Trophoblast cell (in vitro differentiated cells and primary cell): Measurements from ENCODE around the gene SOS1.
"Not testable (repeated sequence)": the region's sequence is repeated elsewhere in the genome, so short reads cannot be mapped to it uniquely, and the experiment has no call there.

Experiments used
- DNase-seq, 2 donors: peaks; one replicate each; pipeline ENCODE4 v3.0.0-alpha.2; 2016
- H2AFZ ChIP-seq: 2 replicates; pipeline ENCODE4 v1.6.1; 2013; ENCODE audit warnings: low read length, moderate library complexity, mild to moderate bottlenecking; ENCODE audit not compliant: insufficient read depth, poor library complexity
- H2AK5ac ChIP-seq: 2 replicates; pipeline ENCODE4 v1.6.1; 2013; ENCODE audit warnings: mild to moderate bottlenecking, low read length
- H2BK120ac ChIP-seq: 2 replicates; pipeline ENCODE4 v1.6.1; 2013; ENCODE audit warnings: low read length, mild to moderate bottlenecking, moderate library complexity; ENCODE audit not compliant: insufficient read depth, poor library complexity
- H2BK12ac ChIP-seq: 2 replicates; pipeline ENCODE4 v1.6.1; 2013; ENCODE audit warnings: mild to moderate bottlenecking, low read length, moderate library complexity
- H2BK5ac ChIP-seq: 2 replicates; pipeline ENCODE4 v1.6.1; 2013; ENCODE audit warnings: low read length, low read depth, moderate library complexity, mild to moderate bottlenecking; ENCODE audit not compliant: poor library complexity
- H3K14ac ChIP-seq: 2 replicates; pipeline ENCODE4 v1.6.1; 2013; ENCODE audit warnings: mild to moderate bottlenecking, low read length
- H3K18ac ChIP-seq: 2 replicates; pipeline ENCODE4 v1.6.1; 2013; ENCODE audit warnings: mild to moderate bottlenecking, low read length
- H3K23ac ChIP-seq: 2 replicates; pipeline ENCODE4 v1.6.1; 2013; ENCODE audit warnings: low read length
- H3K27ac ChIP-seq: 2 replicates; pipeline ENCODE4 v1.5.1; 2013; ENCODE audit warnings: low read depth, mild to moderate bottlenecking, inconsistent platforms, low read length, moderate library complexity
- H3K27me3 ChIP-seq: 2 replicates; pipeline ENCODE4 v1.6.1; 2013; ENCODE audit warnings: inconsistent platforms, mild to moderate bottlenecking, low read length, moderate library complexity; ENCODE audit not compliant: insufficient read depth
- H3K36me3 ChIP-seq, 2 experiments: 1 replicate in 1 of 2; 2 replicates in 1 of 2; pipeline ENCODE4 v1.6.1; 2013; ENCODE audit warnings: low read length in 2 of 2, mild to moderate bottlenecking in 2 of 2, moderate library complexity in 1 of 2; ENCODE audit not compliant: insufficient read depth in 2 of 2, control insufficient read depth in 1 of 2
- H3K4ac ChIP-seq: 2 replicates; pipeline ENCODE4 v1.6.1; 2013; ENCODE audit warnings: low read depth, mild to moderate bottlenecking, low read length, moderate library complexity
- H3K4me1 ChIP-seq, 2 experiments: 1 replicate in 1 of 2; 2 replicates in 1 of 2; pipeline ENCODE4 v1.6.1; 2013; ENCODE audit warnings: low read length in 2 of 2, mild to moderate bottlenecking in 2 of 2, moderate library complexity in 1 of 2; ENCODE audit not compliant: insufficient read depth in 2 of 2, control insufficient read depth in 1 of 2
- H3K4me2 ChIP-seq: 2 replicates; pipeline ENCODE4 v1.6.1; 2013; ENCODE audit warnings: inconsistent platforms, mild to moderate bottlenecking, low read length, moderate library complexity
- H3K4me3 ChIP-seq: 2 replicates; pipeline ENCODE4 v1.5.1; 2013; ENCODE audit warnings: mild to moderate bottlenecking, low read depth, low read length, inconsistent platforms
- H3K79me1 ChIP-seq: one replicate; pipeline ENCODE4 v1.6.1; 2013; ENCODE audit warnings: low read length
- H3K79me2 ChIP-seq: 2 replicates; pipeline ENCODE4 v1.6.1; 2013; ENCODE audit warnings: low read length, mild to moderate bottlenecking; ENCODE audit not compliant: control insufficient read depth, insufficient read depth, poor library complexity
- H3K9ac ChIP-seq: 2 replicates; pipeline ENCODE4 v1.6.1; 2013; ENCODE audit warnings: mild to moderate bottlenecking, low read length
- H3K9me3 ChIP-seq: 2 replicates; pipeline ENCODE4 v1.6.1; 2013; ENCODE audit warnings: low read depth, mild to moderate bottlenecking, control low read depth, inconsistent platforms, low read length; ENCODE audit not compliant: insufficient read depth
- H4K12ac ChIP-seq: 2 replicates; pipeline ENCODE4 v1.6.1; 2013; ENCODE audit warnings: low read depth, mild to moderate bottlenecking, low read length, moderate library complexity
- H4K8ac ChIP-seq: 2 replicates; pipeline ENCODE4 v1.6.1; 2013; ENCODE audit warnings: low read depth, mild to moderate bottlenecking, low read length, moderate library complexity
- H4K91ac ChIP-seq: one replicate; pipeline ENCODE4 v1.6.1; 2013; ENCODE audit warnings: low read depth, mild to moderate bottlenecking, low read length, moderate library complexity
- WGBS: extraction: QIAGEN DNeasy Blood & Tissue Kit; methylation state at CpG from one replicate; pipeline ENCODE4 v1.1.7; 2013; ENCODE audit warnings: missing lambda C conversion rate; ENCODE audit not compliant: insufficient read length, insufficient coverage; ENCODE audit errors: extremely low coverage; 5-methylcytosine and 5-hydroxymethylcytosine counted together

The SOS1 gene

GRCh38 chr2:39058101-39058500 is 62.8 kb downstream of the SOS1 start:
- no peaks in the 10 kb centered on the region for H3K9me3 ChIP-seq
- DNase-seq: no peak
- H3K9ac ChIP-seq: no peak overlapping the region
- no peak overlapping the region for H2AK5ac ChIP-seq
- H3K79me1 ChIP-seq: no peaks in the 10 kb centered on the region
- H3K4ac ChIP-seq: no peak overlapping the region
- H2BK5ac ChIP-seq: no peak overlapping the region
- no peak overlapping the region for H2BK120ac ChIP-seq
- no peak overlapping the region for H4K12ac ChIP-seq
- no peaks in the 10 kb centered on the region for H3K27me3 ChIP-seq
- no peak overlapping the region for H4K8ac ChIP-seq
- H3K23ac ChIP-seq: no peak overlapping the region
- no peaks in the 10 kb centered on the region for H3K4me1 ChIP-seq
- H2AFZ ChIP-seq: no peak overlapping the region
- no peak overlapping the region for H2BK12ac ChIP-seq
- no peak overlapping the region for H4K91ac ChIP-seq
- H3K36me3 ChIP-seq: no peaks in the 10 kb centered on the region
- no peaks in the 10 kb centered on the region for H3K79me2 ChIP-seq
- no peak overlapping the region for H3K4me3 ChIP-seq
- no peak overlapping the region for H3K14ac ChIP-seq
- no peak overlapping the region for H3K4me2 ChIP-seq
- no CpG with 5 or more reads among the region's 3 CpGs for WGBS
- H3K27ac ChIP-seq: no peak overlapping the region
- H3K18ac ChIP-seq: no peak overlapping the region

DNA sequence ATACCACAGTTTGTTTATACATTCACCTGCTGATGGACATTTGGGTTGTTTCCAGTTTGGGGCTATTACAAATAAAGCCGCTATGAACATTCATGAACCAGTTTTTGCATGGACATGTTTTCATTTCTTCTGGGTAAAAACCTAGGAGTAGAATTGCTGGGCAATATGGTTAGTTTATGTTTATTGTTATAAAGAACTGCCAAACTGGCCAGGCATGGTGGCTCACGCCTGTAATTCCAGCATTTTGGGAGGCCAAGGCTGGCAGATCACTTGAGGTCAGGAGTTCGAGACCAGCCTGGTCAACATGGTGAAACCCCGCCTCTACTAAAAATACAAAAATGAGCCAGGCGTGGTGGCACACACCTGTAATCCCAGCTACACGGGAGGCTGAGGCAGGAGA is 68.2 kb downstream of the SOS1 start:
- H2BK12ac ChIP-seq, H3K27me3 ChIP-seq, H3K4ac ChIP-seq, H3K4me1 ChIP-seq, H3K9ac ChIP-seq, H3K4me2 ChIP-seq, DNase-seq, H3K4me3 ChIP-seq, H2BK120ac ChIP-seq, H3K36me3 ChIP-seq, H3K23ac ChIP-seq, H2AK5ac ChIP-seq, H3K18ac ChIP-seq, H2AFZ ChIP-seq, H4K8ac ChIP-seq, H3K79me2 ChIP-seq, H4K12ac ChIP-seq, H4K91ac ChIP-seq, H3K79me1 ChIP-seq, H3K14ac ChIP-seq, H3K27ac ChIP-seq, H3K9me3 ChIP-seq, H2BK5ac ChIP-seq: not testable (repeated sequence)
- WGBS: no CpG with 5 or more reads among the region's 6 CpGs

GRCh38 chr2:39050109-39050508 is 70.7 kb downstream of the SOS1 start:
- no peaks in the 10 kb centered on the region for H3K9me3 ChIP-seq
- no peak overlapping the region for H4K91ac ChIP-seq
- H2BK5ac ChIP-seq: no peak overlapping the region
- DNase-seq: no peak
- no peak overlapping the region for H2BK120ac ChIP-seq
- H3K79me2 ChIP-seq: no peaks in the 10 kb centered on the region
- peaks cover 3% of the 10 kb centered on the region in 2 experiments for H3K36me3 ChIP-seq
- no peak overlapping the region for H2BK12ac ChIP-seq
- H3K4me1 ChIP-seq: no peaks in the 10 kb centered on the region
- H3K4me3 ChIP-seq: no peak overlapping the region
- H3K23ac ChIP-seq: no peak overlapping the region
- H3K4me2 ChIP-seq: no peak overlapping the region
- no peak overlapping the region for H4K12ac ChIP-seq
- no peaks in the 10 kb centered on the region for H3K27me3 ChIP-seq
- no peaks in the 10 kb centered on the region for H3K79me1 ChIP-seq
- H2AFZ ChIP-seq: no peak overlapping the region
- H3K18ac ChIP-seq: no peak overlapping the region
- H3K9ac ChIP-seq: no peak overlapping the region
- H2AK5ac ChIP-seq: no peak overlapping the region
- no CpG with 5 or more reads among the region's 1 CpG for WGBS
- no peak overlapping the region for H3K14ac ChIP-seq
- H4K8ac ChIP-seq: no peak overlapping the region
- H3K4ac ChIP-seq: no peak overlapping the region
- no peak overlapping the region for H3K27ac ChIP-seq

DNA sequence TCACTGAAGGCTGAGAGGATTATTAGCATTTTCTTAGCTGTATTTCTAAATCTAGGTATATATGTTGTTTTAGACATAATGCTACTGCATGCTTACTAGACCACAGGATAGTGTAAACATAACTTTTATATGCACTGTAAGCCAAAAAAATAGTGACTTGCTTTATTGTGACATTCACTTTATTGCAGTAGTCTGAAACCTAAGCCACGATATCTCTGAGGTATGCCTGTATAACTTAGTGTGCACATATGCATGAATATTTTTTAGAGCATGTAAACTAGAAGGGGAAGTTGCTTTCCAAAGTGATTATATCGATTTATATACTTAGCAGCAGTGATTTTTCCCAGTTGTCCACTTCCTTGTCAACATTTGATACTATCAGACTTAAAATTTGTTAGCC is 81.8 kb downstream of the SOS1 start:
- no peaks in the 10 kb centered on the region for H3K4me1 ChIP-seq
- H2AK5ac ChIP-seq: no peak overlapping the region
- WGBS: no CpG with 5 or more reads among the region's 2 CpGs
- DNase-seq: no peak
- no peak overlapping the region for H3K4me3 ChIP-seq
- H3K36me3 ChIP-seq: peaks cover 2 to 6% of the 10 kb centered on the region in 2 experiments
- no peak overlapping the region for H4K8ac ChIP-seq
- no peak overlapping the region for H2BK12ac ChIP-seq
- H3K14ac ChIP-seq: no peak overlapping the region
- H3K9me3 ChIP-seq: no peaks in the 10 kb centered on the region
- H3K4me2 ChIP-seq: no peak overlapping the region
- no peak overlapping the region for H2BK5ac ChIP-seq
- H3K27me3 ChIP-seq: no peaks in the 10 kb centered on the region
- H2BK120ac ChIP-seq: no peak overlapping the region
- no peaks in the 10 kb centered on the region for H3K79me2 ChIP-seq
- H3K23ac ChIP-seq: no peak overlapping the region
- no peak overlapping the region for H2AFZ ChIP-seq
- H3K4ac ChIP-seq: no peak overlapping the region
- H3K9ac ChIP-seq: no peak overlapping the region
- no peak overlapping the region for H4K12ac ChIP-seq
- H3K18ac ChIP-seq: no peak overlapping the region
- H3K79me1 ChIP-seq: no peaks in the 10 kb centered on the region
- no peak overlapping the region for H4K91ac ChIP-seq
- no peak overlapping the region for H3K27ac ChIP-seq
